Raji (cell line): ENCODE results near the gene OSBPL10.

ENCODE experiments used
- POLR2A ChIP-seq: IDR thresholded peaks from 2 replicates; pipeline ENCODE4 v1.6.1; 2011; ENCODE audit warnings: low read depth, low read length, control low read depth; ENCODE audit not compliant: insufficient read depth

Gene OSBPL10

DNA sequence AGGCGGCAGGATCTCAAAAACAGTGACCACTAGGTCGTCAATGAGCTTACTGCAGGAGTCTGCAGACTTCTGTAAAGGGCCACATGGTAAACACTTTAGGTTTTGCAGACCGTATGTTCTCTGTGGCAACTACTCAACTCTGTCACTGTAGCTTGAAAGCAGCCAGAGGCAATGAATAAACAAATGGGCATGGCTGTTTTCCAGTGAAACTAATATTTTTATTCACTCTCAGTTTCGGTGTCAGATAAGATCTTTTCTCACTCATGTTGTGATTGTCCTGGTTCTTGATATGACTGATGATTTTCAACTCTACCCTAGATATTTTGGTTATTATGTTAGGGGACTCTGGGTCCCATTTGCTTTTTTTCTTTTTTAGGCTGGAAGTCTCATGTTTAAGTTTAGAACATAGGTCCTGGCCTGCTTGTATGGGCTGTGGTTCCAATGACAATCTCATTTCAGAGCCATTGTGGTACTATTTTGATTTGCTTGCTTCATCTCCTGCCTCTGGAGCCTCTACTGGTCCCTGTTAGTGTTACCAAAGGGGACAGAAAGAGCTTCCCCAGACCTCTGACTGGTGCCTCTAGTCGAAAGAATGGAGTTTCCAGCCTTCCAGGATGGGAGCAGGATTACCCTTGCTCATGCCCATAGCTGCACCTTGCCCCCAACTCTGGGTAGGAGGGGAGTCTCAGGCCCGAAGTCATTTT, 226.3 kb downstream of the OSBPL10 start:
- no peak for TF ChIP-seq POLR2A

- no peak for TF ChIP-seq POLR2A
These were observed 228.0 kb downstream of the OSBPL10 start for GRCh38 chr3:31753050-31753425.

DNA sequence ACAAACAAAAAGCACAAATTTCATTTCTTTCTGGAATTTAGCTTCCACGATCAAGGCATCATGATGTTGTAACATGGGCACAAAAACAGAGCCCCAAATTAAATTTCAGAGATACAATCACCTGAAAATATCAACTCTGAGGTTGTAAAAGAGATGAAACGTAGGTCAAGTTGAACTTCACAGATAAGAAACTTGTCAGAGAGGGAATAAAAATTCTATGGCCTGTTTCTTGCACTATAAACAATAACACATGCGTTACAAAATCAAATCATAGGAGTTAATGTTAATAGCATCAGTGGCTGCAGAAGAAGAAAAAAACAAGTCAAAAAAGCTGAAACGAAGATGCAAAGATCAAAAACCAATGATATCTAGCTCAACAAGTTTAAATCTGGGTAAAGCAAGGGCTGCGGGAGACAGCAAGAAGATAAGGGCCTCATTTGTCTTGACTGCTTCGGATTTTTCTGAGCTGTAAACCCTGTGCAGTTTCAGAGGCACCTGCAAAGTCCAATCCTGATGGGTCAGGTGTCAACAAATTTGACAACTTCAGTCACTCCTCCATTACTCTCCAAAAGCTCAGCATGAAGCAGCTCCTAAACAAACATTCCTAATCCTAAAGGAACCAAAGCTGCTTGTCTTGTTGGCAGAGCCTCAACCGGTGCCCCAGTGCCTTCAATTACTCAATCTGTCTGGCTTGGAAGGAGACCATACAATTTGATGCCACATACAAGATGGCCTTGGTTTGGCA, 228.6 kb downstream of the OSBPL10 start:
- TF ChIP-seq POLR2A, result no peak

- TF ChIP-seq POLR2A, result no peak
These were observed 230.7 kb downstream of the OSBPL10 start for GRCh38 chr3:31750341-31750740.

DNA sequence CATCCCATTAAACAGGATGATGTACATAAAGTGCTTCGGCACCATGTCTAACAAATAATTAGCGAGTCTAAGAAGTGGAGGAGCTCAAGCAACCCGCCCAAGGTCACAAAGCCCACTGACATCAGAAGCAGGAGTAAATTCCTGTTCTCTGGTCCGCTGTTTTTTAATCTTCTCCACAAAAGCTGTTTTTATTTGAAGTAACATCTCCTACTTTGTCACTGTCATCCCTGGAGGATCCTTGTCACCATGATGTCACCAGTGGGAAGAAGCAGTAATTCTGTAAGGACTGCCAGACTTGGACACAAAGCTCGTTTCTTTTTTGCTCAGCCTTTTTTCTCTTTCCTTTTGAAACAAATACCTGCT, 232.1 kb downstream of the OSBPL10 start:
- TF ChIP-seq POLR2A, result no peak

GRCh38 chr3:31748281-31748932, 232.7 kb downstream of the OSBPL10 start:
- no peak for TF ChIP-seq POLR2A

DNA sequence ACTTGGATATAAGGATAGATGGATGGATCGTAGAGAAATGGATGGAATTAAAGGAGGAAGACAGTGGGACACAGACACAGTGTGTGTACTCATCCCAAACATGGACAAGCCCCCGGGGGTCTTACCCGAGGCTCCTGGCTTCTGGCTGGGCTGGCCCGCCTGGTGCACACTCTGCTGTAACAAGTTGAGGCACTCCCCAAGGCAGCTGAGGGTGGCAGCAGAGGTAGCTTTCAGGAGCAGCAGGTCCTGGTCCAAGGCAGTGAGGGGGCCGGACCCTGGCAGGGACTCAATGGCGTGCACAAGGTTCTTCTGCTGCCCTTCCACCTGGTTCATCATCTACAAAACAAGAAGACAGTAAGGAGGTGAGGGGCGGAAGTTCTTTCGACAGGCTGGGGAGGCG, 233.3 kb downstream of the OSBPL10 start:
- TF ChIP-seq POLR2A, result no peak

- TF ChIP-seq POLR2A, result no peak
These were observed 236.1 kb downstream of the OSBPL10 start for GRCh38 chr3:31744913-31745312.

DNA sequence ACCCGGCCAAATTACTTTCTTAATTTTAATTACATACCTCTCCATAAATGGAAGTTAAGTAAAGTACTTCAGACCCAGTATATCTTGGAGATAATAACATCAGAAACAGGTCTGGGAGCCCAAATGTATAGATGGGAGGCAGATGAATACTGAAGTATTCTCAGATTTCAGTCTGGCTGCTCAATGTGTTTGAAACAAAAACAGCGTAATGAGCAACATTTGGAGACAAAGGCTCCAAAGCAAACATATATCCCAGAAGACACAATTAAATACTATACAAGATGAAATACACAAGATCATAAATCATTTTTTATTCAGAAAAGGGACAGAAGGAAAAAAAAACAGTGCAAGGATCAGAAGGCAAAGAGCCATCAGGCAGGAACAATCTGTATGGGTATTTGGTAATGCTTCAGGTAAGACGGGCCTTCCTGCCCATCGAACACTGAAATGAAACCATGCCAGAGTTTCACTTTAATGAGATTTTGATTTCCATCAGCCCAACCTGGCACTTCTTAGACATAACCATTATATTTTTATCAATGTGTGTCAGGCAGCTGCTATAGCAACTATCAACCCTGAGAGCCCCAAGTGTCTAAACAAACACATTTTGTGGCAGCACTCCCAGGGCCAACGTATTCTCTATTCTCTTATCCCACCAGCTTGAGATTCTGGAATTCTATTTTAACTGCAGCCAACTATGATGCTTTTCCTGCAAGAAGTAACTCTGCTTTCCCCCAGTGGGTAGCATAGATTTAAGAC, 237.6 kb downstream of the OSBPL10 start:
- TF ChIP-seq POLR2A, result no peak

GRCh38 chr3:31740397-31740796, 240.7 kb downstream of the OSBPL10 start:
- no peak for TF ChIP-seq POLR2A

DNA sequence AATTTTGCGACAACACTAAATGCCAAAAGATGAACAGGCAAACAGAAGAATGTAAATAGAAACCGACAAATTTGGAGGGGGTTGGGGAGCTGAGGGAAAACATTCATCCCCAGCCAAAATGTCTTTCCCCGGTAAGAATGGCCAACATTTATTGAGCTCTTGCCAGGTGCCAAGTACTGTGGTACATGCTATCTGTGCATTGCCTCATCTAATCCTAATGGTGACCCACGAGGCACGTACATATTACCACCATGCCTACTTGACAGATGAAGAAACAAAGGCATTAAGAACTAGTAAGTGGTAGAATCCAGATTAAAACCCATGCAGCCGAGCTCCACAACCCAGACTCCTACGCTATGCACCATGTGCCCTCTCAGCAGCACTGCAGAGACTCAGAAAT, 242.7 kb downstream of the OSBPL10 start:
- TF ChIP-seq POLR2A, result no peak

DNA sequence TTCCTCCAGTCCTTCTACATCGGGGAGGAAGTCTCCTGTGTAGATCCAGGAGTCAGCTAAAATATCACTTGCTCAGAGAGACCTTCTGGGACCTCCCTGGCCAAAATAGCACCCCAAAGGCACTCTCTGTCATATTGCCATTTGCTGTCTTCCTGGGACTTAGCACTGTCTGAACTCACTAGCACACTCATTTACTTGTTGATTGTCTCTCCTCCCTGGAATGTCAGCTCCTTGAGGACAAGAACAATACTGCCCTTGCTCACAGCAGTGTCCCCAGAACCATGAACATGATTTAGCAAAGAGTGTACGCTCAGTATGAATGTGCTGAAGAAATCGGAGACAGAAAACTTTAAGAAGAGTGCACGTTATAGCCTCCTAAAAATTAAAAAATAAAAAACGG, 245.4 kb downstream of the OSBPL10 start:
- TF ChIP-seq POLR2A, result no peak

DNA sequence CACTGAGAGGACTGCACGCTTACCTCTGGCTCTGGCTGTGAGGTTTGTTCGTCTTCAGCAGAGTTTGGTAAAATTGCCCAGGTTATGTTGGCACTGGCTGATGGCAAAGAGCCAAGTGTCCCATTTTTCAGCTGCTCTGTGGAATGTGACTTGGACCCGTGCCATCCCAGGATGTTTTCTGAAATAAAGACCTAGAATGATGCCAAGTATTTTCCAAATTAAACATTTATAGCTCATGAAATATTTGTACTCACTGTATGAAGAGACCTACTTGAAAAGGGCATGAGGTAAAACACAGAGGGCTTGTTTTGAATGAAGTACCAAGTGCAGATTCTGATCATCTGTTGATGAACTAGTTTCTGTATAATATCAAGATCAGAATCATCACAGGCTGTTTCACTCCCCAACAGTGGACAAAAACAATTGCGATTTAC, 247.8 kb downstream of the OSBPL10 start:
- no peak for TF ChIP-seq POLR2A

DNA sequence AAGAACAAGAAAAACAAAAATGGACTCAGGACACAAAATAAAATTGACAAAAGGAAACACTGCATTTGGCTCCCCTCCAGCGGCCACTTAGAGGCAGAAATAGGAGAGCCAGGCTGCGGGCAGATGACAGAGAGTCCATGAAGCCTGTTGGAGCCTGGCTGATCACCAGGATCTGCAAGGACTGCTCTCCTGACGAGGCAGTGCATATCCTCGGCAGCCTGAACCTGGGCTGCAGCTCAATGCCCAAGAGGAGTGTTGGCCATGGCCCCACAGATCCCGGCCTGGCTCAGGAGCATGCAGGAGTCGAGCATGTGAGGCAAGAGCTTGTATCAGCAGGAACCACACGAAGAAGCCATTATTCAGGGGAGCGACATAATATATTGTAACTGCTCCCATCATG, 248.5 kb downstream of the OSBPL10 start:
- no peak for TF ChIP-seq POLR2A

DNA sequence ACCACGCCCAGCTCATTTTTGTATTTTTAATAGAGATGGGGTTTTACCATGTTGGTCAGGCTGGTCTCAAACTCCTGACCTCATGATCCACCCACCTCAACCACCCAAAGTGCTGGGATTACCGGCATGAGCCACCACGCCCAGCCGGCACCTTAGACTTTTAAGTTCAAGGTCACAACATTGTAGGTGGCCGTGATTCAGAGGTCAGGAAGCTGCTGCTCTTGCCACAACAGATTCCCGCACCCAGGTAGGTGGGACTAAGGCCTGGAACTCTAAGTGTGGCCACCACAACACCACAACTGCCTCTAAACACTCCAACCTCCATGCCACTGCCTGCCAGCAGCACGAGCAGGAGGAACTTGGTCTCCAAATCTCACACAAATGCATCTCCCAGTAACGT, 251.5 kb downstream of the OSBPL10 start:
- no peak for TF ChIP-seq POLR2A
